HTERT RPE-1 (cell line): ENCODE data around the gene DUXB.

Experiments
- in situ Hi-C: fragments of 300-500 bp; cut with MboI; formaldehyde crosslinking; loops from 4 replicates; pipeline ENCODE4 v1.14.3; 2020; ENCODE audit warnings: low sequenced_read_pairs

The DUXB gene

DNA sequence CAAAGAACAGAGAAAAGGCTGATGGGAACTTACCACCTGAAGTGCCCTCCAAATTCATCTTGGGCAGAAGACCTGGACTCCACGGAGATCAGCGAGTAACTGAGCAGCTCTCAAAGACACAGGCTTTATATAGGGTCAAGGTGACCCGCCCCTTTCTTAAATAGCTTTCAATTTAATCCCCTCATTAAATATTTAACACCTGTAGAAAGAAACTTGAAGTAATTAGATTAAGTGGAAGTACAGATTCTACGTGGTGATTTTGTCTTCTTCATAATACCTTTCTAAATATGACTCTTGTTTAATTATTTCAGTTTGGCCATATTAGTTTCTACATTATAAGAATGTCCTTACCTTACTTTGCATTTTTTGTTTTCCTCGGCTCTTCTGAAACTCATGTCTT, at the start of gene DUXB:
Gene DUXB (minus strand): TSS at position 101 of the 400 bp plus-strand sequence. CDS start 43 bp downstream, at position 58.
- in situ Hi-C loops = no loop called here

DNA sequence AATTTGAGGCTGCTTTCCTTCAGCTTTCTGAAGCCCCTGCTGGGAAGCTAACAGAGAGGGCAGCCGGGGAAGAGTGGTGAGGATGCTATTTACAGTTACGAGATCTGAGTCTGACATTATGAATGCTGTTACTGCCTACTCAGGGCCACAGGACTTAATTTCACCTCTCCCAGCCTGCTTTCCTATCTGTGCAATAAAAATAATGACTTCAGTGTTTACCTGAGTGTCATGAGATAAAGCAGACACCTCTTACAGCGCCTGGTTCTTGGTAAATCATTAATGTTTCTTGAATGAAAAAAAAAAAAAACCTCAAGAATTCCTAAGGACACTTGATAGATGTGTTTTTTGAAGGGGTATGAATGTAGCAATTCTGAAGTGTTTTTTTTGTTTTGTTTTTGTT, 49.3 kb upstream of the DUXB start:
- in situ Hi-C loops = no loop called here

GRCh38 chr16:75746359-75746758, 45.1 kb upstream of the DUXB start:
- in situ Hi-C loops = no loop called here

GRCh38 chr16:75745823-75746222, 44.6 kb upstream of the DUXB start:
- in situ Hi-C loops = no loop called here

DNA sequence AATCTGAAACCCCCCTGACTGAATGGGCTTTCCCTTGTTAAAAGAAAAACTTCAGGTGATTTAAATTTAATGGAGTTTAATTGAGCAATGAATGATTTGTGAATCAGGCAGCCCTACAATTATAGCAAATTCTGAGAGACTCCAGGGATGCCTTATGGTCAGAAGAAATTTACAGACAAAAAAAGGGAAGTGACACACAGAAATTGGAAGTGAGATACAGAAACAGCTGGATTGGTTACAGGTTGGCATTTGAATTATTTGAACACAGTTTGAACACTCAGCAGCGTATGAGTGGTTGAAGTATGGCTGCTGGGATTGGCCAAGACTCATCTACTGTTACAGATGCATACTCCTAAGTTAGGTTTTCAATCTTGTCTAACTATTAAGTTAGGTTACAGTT, 44.0 kb upstream of the DUXB start:
- in situ Hi-C loops = no loop called here

GRCh38 chr16:75742424-75743047, 41.3 kb upstream of the DUXB start:
- in situ Hi-C loops = no loop called here

- in situ Hi-C loops = no loop called here
Measured at GRCh38 chr16:75733305-75734211, 32.3 kb upstream of the DUXB start.

- in situ Hi-C loops = no loop called here
Measured at GRCh38 chr16:75732871-75733270, 31.6 kb upstream of the DUXB start.

- in situ Hi-C loops = no loop called here
Measured at GRCh38 chr16:75727221-75727620, 26.0 kb upstream of the DUXB start.

DNA sequence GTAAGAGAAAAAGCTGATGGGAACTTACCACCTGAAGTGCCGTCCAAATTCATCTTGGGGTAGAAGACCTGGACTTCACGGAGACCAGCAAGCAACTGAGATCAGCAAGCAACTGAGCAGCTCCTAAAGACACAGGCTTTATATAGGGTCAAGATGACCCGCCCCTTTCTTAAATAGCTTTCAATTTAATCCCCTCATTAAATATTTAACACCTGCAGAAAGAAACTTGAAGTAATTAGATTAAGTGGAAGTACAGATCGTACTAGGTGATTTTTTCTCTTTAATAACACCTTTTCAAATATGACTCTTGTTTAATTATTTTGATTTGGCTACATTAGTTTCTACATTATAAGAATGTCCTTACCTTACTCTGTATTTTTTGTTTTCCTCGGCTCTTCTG, 25.1 kb upstream of the DUXB start, which contains the start of gene CPHXL:
Gene CPHXL (minus strand): TSS at position 101 of the 400 bp plus-strand sequence. CDS start 48 bp downstream, at position 53.
- in situ Hi-C loops = no loop called here

GRCh38 chr16:75718452-75718851, 17.2 kb upstream of the DUXB start:
- in situ Hi-C loops = no loop called here

DNA sequence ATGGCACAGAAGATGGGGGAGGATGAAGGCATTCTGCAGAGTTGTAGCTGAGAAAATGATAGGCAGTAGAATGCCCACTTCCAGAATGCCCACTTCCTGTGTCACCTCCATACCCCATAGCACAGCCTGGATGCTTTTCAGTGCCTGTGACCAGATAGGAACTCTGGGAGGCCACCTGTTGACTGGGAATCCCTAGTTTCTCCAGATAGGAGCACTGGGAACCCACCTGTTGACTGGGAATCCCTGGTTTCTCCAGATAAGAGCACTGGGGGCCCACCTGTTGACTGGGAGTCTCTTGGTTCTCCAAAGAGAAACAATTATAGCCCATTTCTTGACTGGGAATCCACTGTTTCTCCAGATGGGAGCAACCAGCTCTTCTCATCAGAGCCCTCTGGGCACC, 13.4 kb upstream of the DUXB start:
- in situ Hi-C loops = no loop called here

- in situ Hi-C loops = no loop called here
Measured at GRCh38 chr16:75710344-75710743, 9.1 kb upstream of the DUXB start.

- in situ Hi-C loops = no loop called here
Measured at GRCh38 chr16:75703306-75703705, 2.0 kb upstream of the DUXB start.

DNA sequence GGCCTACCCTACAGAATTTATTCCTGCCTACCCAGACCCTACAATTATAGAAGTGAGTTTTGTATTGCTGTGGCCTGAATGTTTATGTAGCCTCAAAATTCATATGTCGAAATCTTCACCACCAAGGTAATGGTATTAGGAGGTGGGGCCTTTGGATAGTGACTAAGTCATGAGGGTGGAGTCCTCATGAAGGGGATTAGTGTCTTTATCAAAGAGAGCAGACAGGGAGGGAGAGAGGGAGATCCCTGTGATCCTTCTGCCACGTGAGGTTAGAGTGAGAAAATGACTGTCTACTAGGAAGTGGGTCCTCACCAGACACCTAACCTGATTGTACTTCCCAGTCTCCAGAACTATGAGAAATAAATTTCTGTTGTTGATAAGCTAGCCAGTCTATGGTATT, 981 bp upstream of the DUXB start:
- in situ Hi-C loops = no loop called here

DNA sequence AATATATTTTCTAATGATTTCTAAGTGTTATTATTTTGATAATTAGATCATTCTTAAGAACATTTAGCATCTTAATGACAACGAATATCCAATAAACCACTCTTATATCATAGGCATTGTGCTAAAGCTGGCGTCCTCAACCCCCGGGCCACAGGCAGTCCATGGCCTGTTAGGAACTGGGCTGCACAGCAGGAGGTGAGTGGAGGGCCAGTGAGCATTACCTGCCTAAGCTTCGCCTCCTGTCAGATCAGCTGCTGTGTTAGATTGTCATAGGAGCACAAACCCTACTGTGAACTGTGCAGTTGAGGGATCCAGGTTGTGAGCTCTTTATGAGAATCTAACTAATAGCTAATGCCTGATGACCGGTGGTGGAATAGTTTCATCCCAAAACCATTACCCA, 3.7 kb downstream of the DUXB start:
- in situ Hi-C loops = no loop called here

GRCh38 chr16:75695708-75696107, 5.6 kb downstream of the DUXB start:
- in situ Hi-C loops = no loop called here

GRCh38 chr16:75687361-75687760, 13.9 kb downstream of the DUXB start:
- in situ Hi-C loops = no loop called here

GRCh38 chr16:75682308-75682707, 19.0 kb downstream of the DUXB start:
- in situ Hi-C loops = no loop called here

GRCh38 chr16:75679366-75679765, 21.9 kb downstream of the DUXB start:
- in situ Hi-C loops = no loop called here

DNA sequence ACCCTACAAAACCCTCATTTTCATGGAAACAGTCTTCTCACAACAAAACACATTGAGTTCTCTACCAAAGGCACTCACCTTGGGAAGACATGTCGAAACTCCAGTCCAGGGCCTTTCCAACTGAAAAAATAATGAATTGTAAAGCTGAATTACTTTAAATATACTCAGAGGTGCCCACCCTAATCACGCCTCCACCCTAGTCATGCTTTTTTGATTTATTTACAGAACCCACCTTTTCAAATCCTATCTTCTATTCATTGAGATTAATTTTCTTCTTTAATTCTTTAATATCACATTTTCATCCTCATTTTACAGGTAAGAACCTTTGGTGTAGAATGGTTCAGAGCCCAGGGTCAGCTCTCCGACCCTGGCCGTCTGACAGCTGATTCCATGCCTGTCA, 24.4 kb downstream of the DUXB start, which contains the start of gene CPHXL2:
Gene CPHXL2 (minus strand): TSS at position 101 of the 400 bp plus-strand sequence. CDS start 10 bp downstream, at position 91.
- in situ Hi-C loops = no loop called here

GRCh38 chr16:75667503-75667902, 33.8 kb downstream of the DUXB start:
- in situ Hi-C loops = no loop called here
